OCI-LY7 (cell line): Measurements from ENCODE around the gene CRB1. TPM values are rescaled to one million over a fixed set of nuclear protein-coding genes. Genes with fewer than 3 reads are reported as not detected.

ENCODE experiments used
- BruUV-seq: library from RNA; stranded (reverse); fragments of 400-500 nt; replicated peaks from 2 replicates; lab custom pipeline; 2021; lab: Mats Ljungman, UMichigan
- CTCF ChIA-PET: fragments of 300-600 bp; sonication (Branson Sonifier 250); formaldehyde crosslinking; loops from one replicate; lab custom pipeline; 2022; ENCODE audit warnings: antibody characterized with exemption; ENCODE audit not compliant: unreplicated experiment; lab: Charles Lee
- POLR2A ChIA-PET: fragments of 300-600 bp; sonication (Branson Sonifier 250); formaldehyde crosslinking; loops from one replicate; lab custom pipeline; 2022; ENCODE audit warnings: antibody characterized with exemption; lab: Charles Lee
- DNase-seq: peaks from one replicate; pipeline ENCODE4 v3.0.0-alpha.2; 2015; ENCODE audit warnings: low spot score
- H2AFZ ChIP-seq: fragments of 200-600 bp; sonication (generic), shearing (Covaris generic); 2 replicates; pipeline ENCODE4 v1.6.1; 2014; ENCODE audit warnings: mild to moderate bottlenecking, antibody characterized with exemption, low read length, moderate library complexity
- H3K27ac ChIP-seq: fragments of 200-600 bp; sonication (generic); 2 replicates; pipeline ENCODE4 v1.5.1; 2014; ENCODE audit warnings: mixed run types, low read depth, mild to moderate bottlenecking, moderate library complexity, low read length, inconsistent platforms; ENCODE audit not compliant: poor library complexity, severe bottlenecking
- H3K36me3 ChIP-seq: fragments of 200-600 bp; sonication (generic); 2 replicates; pipeline ENCODE4 v1.6.1; 2014; ENCODE audit warnings: mild to moderate bottlenecking, antibody characterized with exemption, low read length, moderate library complexity, mixed read lengths; ENCODE audit not compliant: insufficient read depth
- H3K4me1 ChIP-seq: fragments of 200-600 bp; sonication (generic); 2 replicates; pipeline ENCODE4 v1.5.1; 2014; ENCODE audit warnings: mild to moderate bottlenecking, low read length; ENCODE audit not compliant: insufficient read depth, poor library complexity, severe bottlenecking
- H3K4me2 ChIP-seq: fragments of 200-600 bp; sonication (generic); 2 replicates; pipeline ENCODE4 v1.6.1; 2014; ENCODE audit warnings: mild to moderate bottlenecking, low read length
- H3K4me3 ChIP-seq: fragments of 200-600 bp; sonication (generic); 2 replicates; pipeline ENCODE4 v1.5.1; 2014; ENCODE audit warnings: mild to moderate bottlenecking, low read depth, low read length; ENCODE audit not compliant: poor library complexity, severe bottlenecking
- H3K79me2 ChIP-seq: fragments of 200-600 bp; sonication (generic); 2 replicates; pipeline ENCODE4 v1.6.1; 2016; ENCODE audit warnings: low read depth, mild to moderate bottlenecking, low read length, moderate library complexity, mixed read lengths; ENCODE audit not compliant: insufficient read depth
- H3K9me2 ChIP-seq: fragments of 200-600 bp; sonication (generic); 2 replicates; pipeline ENCODE4 v1.6.1; 2016; ENCODE audit warnings: mild to moderate bottlenecking, low read length, mixed read lengths; ENCODE audit not compliant: insufficient read depth
- H3K9me3 ChIP-seq: fragments of 200-600 bp; sonication (generic); 2 replicates; pipeline ENCODE4 v1.6.1; 2014; ENCODE audit warnings: mild to moderate bottlenecking, mixed run types, low read length, mixed read lengths
- H4K20me1 ChIP-seq: fragments of 200-600 bp; sonication (generic); 2 replicates; pipeline ENCODE4 v1.6.1; 2014; ENCODE audit warnings: mild to moderate bottlenecking, antibody characterized with exemption, low read length, moderate library complexity, mixed read lengths; ENCODE audit not compliant: insufficient read depth
- CTCF ChIP-seq: fragments of 200-600 bp; sonication (generic); conservative IDR thresholded peaks from 2 replicates; pipeline ENCODE4 v1.5.1; 2014; ENCODE audit warnings: mild to moderate bottlenecking, antibody characterized with exemption, low read length, moderate library complexity, mixed read lengths
- EZH2phosphoT487 ChIP-seq: fragments of 200-600 bp; sonication (generic); IDR thresholded peaks from 2 replicates; pipeline ENCODE4 v1.6.1; 2018; ENCODE audit warnings: low read depth, borderline replicate concordance, mild to moderate bottlenecking, mixed run types, antibody characterized with exemption, low read length, moderate library complexity, mixed read lengths
- intact Hi-C: fragments of 100-400 bp; cut with micrococcal nuclease; formaldehyde crosslinking; loops from one replicate; pipeline ENCODE4 v1.10.0; 2022; ENCODE audit not compliant: unreplicated experiment
- total RNA-seq, 2 experiments: library from RNA; depleted of rRNA in 1 of 2; stranded (reverse); fragments of >200 nt in 1 of 2; shearing (Covaris generic) in 1 of 2; gene quantifications; 2 replicates each; pipeline ENCODE4 v1.2.3, GENCODE V29; 2014 to 2022

The CRB1 gene
- total RNA-seq, 2 experiments from 2014 or later = 0.25 TPM; not detected in 1

DNA sequence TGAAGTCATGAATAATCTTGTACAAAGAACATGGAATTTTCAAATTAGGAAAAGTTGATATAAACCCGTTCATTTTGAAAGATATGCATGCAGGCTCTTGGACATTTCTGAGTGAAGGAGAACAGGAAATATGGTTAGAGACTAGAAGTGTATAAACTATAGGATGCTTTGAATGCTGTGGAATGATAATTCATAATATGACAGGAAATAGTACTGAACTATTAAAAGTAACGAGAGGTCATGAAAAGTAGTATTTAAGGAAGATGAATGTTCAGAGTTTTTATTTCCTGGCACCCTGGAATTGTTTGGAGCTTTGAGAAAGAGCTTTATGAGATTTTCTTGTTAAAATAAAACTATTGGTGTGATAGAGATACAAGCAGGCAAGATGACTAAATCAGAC is 18.7 kb upstream of the CRB1 start:
- intact Hi-C loops = no loop called here
- Histone ChIP-seq H2AFZ (no peak overlapping the region), H3K4me1 (no peaks in the 10 kb centered on the region), H3K4me2 (no peak overlapping the region), H3K9me2 (no peaks in the 10 kb centered on the region), H3K79me2 (no peaks in the 10 kb centered on the region), H3K9me3 (no peaks in the 10 kb centered on the region), H3K36me3 (no peaks in the 10 kb centered on the region), H3K4me3 (no peak overlapping the region), H3K27ac (no peak overlapping the region), H4K20me1 (no peaks in the 10 kb centered on the region)
- ChIA-PET CTCF (no interaction called here), POLR2A (interaction anchor here (1.6 kb wide), 1 partner anchor 8 kb away, joined by 5 read pairs; no protein-coding TSS in a partner anchor)
- TF ChIP-seq CTCF (no peak), EZH2phosphoT487 (no peak)
- no peak for DNase-seq
- no TSS peak for BruUV-seq

GRCh38 chr1:197250616-197251015 is 17.4 kb upstream of the CRB1 start:
- Histone ChIP-seq H3K27ac (no peak overlapping the region), H3K9me2 (no peaks in the 10 kb centered on the region), H3K79me2 (no peaks in the 10 kb centered on the region), H3K36me3 (no peaks in the 10 kb centered on the region), H2AFZ (no peak overlapping the region), H3K4me1 (no peaks in the 10 kb centered on the region), H4K20me1 (no peaks in the 10 kb centered on the region), H3K4me3 (no peak overlapping the region), H3K9me3 (no peaks in the 10 kb centered on the region), H3K4me2 (no peak overlapping the region)
- CTCF ChIA-PET = no interaction called here
- no TSS peak for BruUV-seq
- intact Hi-C loops = no loop called here
- no peak for DNase-seq
- POLR2A ChIA-PET = no interaction called here
- TF ChIP-seq EZH2phosphoT487 = no peak
- TF ChIP-seq CTCF = no peak

- Histone ChIP-seq H3K36me3 (no peaks in the 10 kb centered on the region), H3K27ac (no peak overlapping the region), H3K9me3 (no peaks in the 10 kb centered on the region), H3K9me2 (no peaks in the 10 kb centered on the region), H3K4me2 (no peak overlapping the region), H3K79me2 (no peaks in the 10 kb centered on the region), H2AFZ (no peak overlapping the region), H3K4me3 (no peak overlapping the region), H3K4me1 (no peaks in the 10 kb centered on the region), H4K20me1 (no peaks in the 10 kb centered on the region)
- ChIA-PET CTCF (no interaction called here), POLR2A (interaction anchor here (1.4 kb wide), 1 partner anchor 18 kb away, joined by 3 read pairs; no protein-coding TSS in a partner anchor)
- DNase-seq = no peak
- TF ChIP-seq EZH2phosphoT487 (no peak), CTCF (no peak)
- intact Hi-C loops = no loop called here
- BruUV-seq = no TSS peak
These were observed 15.1 kb upstream of the CRB1 start for GRCh38 chr1:197252973-197253372.
